HG02981 (cell line): Measurements from ENCODE around the gene SERPINA12.
"Not testable (repeated sequence)": the region's sequence is repeated elsewhere in the genome, so short reads cannot be mapped to it uniquely, and the experiment has no call there.

Experiments used
- ATAC-seq: cut with Tn5 transposase; IDR thresholded peaks from one replicate; pipeline ENCODE4 v1.9.1; 2021; ENCODE audit warnings: mild to moderate bottlenecking, moderate library complexity; ENCODE audit not compliant: unreplicated experiment

Gene SERPINA12

GRCh38 chr14:94494085-94494484 is 15.2 kb downstream of the SERPINA12 start:
- ATAC-seq: no peak

- ATAC-seq: no peak
Observed at GRCh38 chr14:94491511-94491910, 17.8 kb downstream of the SERPINA12 start.

- ATAC-seq: no peak
Observed at GRCh38 chr14:94489336-94489735, 19.9 kb downstream of the SERPINA12 start.

- no peak for ATAC-seq
Observed at GRCh38 chr14:94486883-94487282, 22.4 kb downstream of the SERPINA12 start.

GRCh38 chr14:94485944-94486841 is 23.1 kb downstream of the SERPINA12 start:
- peak; percentile 55 for ATAC-seq

GRCh38 chr14:94484481-94484880 is 24.8 kb downstream of the SERPINA12 start:
- ATAC-seq: no peak

- ATAC-seq: no peak
Observed at GRCh38 chr14:94483729-94484275, 25.5 kb downstream of the SERPINA12 start.

DNA sequence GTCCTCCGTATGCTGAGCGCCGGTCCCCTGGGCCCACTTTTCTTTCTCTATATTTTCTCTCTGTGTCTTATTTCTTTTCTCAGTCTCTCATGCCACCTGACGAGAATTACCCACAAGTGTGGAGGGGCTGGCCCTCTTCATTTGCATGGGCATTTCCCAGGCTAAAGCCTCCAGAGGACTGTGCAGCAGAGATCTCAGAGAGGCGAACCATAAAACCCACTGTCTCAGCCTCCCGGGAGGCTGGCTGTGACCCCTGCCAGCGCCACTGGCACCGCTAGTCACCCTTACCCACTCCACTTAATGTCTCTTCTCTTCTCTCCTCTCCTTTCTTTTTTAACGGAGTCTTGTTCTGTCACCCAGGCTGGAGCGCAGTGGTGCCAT is 26.2 kb downstream of the SERPINA12 start:
- ATAC-seq: no peak

DNA sequence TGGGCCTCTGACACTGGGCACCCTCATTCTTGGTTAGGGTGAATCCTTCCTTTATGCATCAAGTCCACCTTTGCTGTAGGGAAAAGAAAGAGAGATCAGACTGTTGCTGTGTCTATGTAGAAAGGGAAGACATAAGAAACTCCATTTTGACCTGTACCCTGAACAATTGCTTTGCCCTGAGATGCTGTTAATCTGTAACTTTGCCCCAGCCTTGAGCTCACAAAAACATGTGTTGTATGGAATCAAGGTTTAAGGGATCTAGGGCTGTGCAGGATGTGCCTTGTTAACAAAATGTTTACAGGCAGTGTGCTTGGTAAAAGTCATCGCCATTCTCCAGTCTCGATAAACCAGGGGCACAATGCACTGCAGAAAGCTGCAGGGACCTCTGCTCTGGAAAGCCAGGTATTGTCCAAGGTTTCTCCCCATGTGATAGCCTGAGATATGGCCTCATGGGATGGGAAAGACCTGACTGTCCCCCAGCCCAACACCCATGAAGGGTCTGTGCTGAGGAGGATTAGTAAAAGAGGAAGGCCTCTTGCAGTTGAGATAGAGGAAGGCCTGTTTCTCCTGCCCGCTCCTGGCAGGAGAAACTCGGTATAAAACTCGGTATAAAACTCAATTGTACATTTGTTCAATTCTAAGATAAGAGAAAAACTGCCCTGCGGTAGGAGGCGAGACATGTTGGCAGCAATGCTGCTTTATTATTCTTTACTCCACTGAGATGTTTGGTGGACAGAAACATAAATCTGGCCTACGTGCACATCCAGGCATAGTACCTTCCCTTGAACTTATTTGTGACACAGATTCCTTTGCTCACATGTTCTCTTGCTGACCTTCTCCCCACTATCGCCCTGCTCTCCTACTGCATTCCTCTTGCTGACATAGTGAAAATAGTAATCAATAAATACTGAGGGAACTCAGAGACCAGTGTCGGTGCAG is 26.9 kb downstream of the SERPINA12 start:
- ATAC-seq: not testable (repeated sequence)

GRCh38 chr14:94481468-94482131 is 27.7 kb downstream of the SERPINA12 start:
- no peak for ATAC-seq

DNA sequence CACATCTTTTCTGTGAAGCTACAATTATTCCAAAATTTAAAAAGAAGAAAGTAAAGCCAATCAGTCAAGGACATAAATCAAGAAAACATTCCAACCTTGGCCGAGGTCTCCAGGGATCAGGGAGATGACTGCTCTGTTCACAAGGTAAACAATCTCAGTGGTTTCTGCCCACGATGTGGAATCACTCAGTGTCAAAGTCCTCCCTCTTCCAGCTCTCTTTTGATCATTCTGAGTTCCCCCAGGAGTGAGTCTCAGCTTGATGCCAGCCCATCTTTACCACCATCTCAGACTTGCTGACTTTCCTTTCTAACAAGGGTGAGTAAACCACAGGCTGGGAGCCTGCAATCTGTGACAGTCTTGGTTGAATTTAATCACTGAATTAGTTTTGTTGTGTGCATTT is 28.5 kb downstream of the SERPINA12 start:
- ATAC-seq: no peak

- ATAC-seq: no peak
Observed at GRCh38 chr14:94478420-94478819, 30.8 kb downstream of the SERPINA12 start.

DNA sequence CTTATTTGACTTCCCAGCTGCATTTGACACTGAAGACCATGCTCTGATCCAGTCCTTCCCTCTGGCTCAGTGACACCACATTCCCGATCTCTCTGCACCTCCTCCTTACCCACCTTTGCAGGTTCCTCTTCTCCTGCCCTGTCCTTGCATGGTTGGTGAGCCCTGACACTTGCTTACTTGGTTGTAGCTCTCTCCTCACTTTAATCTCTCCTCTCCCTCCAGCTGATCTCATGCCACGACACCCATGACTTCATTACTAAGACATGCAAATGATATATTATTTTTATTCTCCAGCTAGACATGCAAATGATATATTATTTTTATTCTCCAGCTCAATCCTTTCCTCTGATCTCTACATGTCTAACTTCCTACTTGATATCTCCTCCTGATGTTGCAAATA is 33.2 kb downstream of the SERPINA12 start, which contains the start of gene SERPINA9:
SERPINA9 (minus strand) TSS at position 175 of the 400 bp plus-strand sequence. CDS start 6,357 bp downstream, outside the sequence.
- ATAC-seq: no peak

DNA sequence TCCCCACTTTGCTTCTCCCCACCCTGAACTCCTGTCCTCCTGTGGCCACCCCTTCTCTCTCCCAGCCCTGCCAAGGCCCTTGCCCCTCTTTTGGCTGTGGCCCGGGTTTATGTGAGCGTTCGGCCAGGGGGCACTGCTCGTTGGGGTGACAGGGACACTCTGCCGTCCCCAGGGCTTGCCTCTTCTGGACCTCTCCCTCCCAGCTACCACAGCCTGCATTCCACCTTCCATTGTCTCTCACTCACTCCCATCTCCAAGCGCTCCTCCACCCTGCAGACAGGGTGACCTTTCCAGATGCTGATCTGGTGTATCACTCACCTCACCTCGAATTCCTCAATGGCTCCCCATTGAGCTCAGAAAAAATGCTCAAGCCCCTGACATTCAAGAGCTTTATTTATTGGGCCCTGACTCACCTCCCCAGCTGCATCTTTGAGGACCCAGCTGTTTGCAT is 34.7 kb downstream of the SERPINA12 start:
- ATAC-seq: no peak

GRCh38 chr14:94473666-94474410 is 35.4 kb downstream of the SERPINA12 start:
- ATAC-seq: no peak

DNA sequence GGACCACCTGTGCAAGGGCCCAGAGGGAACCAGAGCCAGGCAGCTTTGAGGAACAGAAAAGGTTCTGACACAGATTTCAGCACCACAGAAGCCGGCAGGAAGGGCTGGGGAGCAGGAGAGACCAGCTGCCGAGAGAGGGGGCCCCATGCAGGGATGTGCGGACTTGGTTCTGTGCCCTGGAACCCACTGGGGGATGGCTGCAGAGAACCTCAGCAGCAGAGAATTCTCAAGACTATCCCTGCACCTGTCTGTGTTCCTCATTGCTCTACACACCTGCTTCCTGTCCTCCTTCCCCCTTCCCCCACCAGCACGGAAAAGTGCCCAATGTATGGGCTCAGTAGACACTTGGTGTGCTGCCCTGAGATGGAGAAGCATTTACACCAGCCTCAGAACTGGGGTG is 36.4 kb downstream of the SERPINA12 start:
- no peak for ATAC-seq

DNA sequence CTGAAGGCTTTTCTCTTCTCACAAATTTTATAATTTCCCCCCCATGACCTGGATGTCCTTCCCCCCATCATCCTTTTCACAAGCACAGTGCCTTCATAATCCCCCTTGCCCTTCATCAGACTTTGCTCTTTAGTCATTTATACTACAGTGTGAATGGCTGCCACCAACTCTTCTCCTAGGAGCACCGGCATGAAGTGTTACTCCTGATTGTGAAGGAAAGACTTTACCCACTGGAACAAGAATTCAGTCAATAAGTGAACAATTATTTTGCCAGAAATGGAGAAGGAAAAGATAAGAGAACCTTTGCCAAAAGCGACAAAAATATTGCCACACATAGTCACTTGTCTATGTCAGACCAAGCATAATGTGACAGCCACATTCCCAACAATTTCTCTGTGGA is 38.2 kb downstream of the SERPINA12 start:
- no peak for ATAC-seq

- ATAC-seq: no peak
Observed at GRCh38 chr14:94470311-94470710, 39.0 kb downstream of the SERPINA12 start.

DNA sequence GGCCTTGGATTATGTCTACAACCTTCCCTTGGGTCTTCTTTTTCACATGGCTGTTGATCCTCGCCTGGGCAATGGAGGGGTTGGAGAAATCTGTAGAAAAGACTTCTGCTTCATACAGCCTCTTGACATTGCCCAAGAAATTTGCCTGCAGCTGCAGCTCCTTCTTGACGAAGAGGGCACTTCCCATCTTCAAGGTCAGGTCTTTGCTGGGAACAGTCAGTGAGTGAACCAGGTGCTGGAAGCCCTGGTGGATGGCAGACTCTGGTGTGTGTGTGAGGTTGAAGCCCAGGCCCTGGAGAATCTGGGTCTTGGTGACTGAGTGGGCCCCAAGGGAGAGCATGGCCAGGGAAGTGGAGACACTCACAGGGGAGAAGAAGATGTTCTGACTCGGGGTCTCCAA is 40.0 kb downstream of the SERPINA12 start:
- no peak for ATAC-seq
